GM19372 (cell line): Measurements from ENCODE around the gene SLC2A2.

ENCODE experiments used
- ATAC-seq: cut with Tn5 transposase; IDR thresholded peaks from one replicate; pipeline ENCODE4 v1.9.1; 2021; ENCODE audit warnings: mild to moderate bottlenecking, low read depth, moderate library complexity; ENCODE audit not compliant: unreplicated experiment

SLC2A2 gene

DNA sequence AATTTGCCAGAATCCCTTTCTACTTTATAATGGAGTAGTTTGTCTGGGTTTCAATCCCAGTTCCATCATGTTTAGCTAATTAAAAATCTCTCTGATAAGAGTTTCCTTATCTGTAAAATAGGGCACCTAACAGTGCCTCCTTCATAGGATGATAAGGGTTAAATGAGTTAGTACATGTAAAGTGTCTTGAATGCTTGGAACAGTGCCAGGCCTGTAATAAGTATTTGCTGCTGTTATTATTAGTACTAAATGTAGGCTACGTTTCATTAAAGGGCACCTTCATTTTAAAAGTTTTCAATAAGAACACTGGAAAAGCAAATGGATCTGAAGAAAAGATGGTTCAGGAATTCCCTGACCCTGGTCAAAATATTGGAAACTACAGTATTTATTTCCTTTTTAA, 11.8 kb upstream of the SLC2A2 start:
- ATAC-seq = no peak

DNA sequence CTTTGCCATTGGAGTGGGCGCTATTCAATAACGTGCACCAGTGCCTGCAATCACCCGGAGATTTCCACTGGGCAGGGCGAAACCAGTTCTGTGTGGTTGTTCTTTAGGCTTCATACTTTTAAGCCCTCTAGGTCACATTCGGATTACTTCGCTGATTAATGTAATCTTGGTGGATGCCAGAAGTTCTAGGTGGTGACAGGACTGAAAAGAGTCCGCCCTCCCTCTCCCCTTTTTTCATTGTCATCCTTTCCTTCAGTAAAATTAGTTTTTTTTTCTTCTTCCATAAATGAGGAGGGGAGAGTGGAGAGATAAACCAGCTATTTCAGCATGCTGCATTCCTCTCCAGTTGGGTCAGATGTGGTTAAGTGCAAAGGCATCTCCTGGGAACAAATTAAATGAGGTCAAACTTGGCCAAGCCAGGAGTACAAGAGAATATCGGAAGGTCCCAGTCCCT, 2.3 kb upstream of the SLC2A2 start:
- ATAC-seq = no peak

DNA sequence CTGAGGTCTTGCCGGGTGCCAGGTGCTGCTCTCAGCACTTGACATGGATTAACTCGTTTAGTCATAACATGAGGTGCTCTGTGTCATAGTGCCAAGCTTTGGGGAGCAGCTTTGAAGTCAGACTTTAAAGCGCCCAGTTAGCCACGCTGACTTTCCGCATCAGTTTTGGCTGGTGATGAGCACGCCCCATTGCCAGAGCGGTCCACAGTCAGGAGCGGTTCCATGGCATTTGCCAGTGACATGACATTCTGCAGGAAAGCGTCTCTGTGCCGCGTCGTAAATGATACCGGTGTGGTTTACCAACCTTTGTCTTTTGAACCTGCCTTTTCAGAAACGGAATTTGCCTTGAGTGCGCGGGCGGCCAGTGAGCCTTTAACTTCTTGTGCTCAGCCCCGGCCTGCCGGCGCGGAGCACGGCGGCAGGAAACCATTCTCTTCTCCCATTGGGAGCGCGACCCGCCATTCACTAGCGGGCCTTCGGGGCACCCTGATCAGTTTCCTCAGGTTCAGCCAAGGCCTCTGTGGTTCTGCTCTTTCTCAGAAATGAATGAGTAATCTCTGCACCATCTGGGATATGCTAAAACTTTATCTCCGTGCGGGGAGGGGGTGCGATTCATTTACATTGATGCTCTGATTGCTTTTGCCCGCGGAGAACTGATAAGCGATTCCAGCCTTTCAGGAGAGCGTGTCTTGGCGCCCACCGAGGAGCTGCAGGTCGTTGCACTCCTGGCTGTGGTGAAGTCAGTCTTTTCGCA, 1.7 kb upstream of the SLC2A2 start:
- no peak for ATAC-seq

DNA sequence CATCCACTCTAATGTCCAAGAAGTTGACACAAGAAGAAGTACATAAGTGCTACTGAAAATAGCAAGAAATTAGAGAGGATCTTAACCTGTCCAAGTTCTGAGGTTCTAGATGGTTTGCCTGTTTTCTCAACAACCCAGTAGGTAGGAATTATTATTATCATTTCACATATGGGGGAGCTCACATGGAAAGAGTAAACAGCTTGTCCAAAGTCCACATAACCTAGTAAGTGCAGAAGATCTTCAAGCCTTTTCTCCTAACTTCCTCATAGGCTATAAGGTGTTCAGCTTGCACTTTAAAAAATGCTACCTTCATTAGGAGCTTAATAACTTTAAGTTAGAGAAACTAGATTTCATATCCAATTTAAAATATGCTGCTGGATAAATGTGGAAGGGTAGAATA, 3.0 kb downstream of the SLC2A2 start:
- no peak for ATAC-seq

DNA sequence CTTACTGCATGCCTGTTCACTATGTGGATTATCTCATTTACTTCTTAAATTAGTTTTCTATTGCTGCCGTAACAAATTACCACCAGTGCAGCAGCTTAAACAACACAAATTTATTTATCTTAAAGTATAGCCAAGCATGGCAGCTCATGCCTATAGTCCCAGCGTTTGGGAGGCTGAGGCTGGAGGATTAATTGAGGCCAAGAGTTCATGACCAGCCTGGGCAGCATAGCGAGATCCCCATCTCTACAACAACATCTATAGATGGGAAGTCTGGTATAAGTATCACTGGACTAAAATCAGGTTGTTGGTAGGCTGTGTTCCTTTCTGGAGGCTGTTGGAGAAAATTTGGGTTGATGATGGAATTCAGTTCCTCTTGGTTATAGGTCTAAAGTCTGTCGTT, 5.1 kb downstream of the SLC2A2 start:
- ATAC-seq = no peak

DNA sequence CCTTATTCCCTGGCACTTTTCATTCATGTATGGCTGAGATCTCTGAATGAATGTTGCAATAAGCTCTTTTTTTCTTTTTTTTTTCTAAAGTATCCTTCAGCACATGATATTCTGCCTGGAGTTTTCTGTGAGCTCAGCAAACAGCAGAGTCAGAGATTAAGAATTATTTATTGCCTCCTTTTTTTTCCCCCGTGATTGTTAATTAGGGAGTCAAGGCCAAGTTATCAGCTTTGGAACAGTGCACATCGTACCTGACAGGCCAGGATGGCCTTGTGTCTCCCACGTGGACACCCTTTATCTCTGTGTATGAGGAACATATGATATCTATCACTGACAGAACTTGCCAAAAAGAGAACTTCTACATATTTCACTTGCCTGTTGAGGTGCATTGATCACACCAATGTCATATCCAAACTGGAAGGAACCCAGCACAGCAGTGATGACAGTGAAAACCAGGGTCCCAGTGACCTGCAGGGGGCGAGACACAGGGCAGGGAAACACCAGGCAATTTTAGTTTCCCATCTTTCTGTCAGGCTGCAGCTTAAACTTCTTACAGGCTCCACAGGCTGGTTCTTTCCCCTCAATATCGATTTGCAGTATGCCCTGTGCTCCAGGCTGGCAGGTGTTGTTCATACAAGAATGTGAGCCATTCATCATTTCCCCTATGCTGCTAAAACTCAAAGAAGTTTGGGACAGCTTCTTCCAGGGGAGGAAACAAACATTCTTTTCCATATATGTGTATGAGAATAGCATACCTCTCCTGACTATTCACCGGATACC, 8.2 kb downstream of the SLC2A2 start:
- no peak for ATAC-seq

DNA sequence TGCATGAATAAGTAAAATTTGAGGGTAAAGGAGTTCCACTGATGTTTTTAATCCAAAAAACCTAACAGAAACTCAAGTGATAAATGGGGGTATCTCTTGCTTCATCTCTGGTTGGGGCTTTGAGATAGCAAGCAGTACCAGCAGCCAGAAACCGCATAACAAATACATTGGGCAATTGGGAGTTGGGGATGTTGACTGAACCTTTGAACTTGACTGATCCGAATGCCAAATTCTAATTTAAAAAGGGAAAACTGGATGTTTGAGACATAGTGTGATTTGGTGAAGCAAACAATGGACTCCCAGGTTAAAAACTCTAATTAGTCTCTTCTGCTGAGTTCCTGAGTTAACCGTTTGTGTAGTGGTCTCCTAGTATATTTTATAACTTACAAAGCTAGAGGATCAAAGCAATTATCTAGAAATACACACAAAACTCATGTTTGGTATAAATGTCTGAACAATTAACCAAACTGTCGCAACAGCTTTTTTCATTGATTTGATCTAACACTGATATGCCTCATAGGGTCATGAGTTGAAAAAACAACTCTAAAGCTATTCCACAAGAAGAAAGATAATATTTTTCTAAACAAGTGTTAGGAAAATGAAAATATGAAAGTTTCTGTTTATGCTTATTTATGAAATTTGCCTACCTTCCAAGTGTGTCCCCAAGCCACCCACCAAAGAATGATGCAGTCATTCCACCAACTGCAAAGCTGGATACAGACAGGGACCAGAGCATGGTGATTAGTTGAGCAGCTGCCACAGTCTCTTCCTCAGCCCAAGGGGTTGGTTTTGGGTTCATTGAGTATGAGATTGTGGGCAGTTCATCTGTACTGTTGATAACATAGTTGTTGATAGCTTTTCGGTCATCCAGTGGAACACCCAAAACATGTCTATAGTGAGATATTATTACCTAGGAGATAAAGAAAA, 12.4 kb downstream of the SLC2A2 start:
- ATAC-seq = no peak

DNA sequence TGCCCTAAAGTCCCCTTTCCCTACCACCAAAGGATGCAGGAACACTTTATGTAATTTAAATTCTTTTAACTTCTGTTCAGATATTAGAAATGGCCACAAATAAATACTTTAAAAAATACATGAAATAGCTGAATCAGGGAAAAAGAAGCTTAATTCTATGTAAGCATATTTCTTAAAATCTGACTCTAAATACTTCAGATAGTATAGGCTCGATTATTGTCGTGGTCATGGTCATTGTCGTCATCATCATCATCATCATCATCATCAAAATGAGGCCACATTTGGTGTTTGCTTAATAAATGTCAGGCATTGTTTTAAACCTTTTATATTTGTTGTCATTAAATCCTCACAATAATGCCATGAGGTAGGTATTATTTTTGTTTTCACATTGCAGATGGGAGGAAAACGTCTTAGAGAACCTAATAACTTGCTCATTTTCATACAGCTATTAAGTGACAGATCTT, 14.6 kb downstream of the SLC2A2 start:
- no peak for ATAC-seq

DNA sequence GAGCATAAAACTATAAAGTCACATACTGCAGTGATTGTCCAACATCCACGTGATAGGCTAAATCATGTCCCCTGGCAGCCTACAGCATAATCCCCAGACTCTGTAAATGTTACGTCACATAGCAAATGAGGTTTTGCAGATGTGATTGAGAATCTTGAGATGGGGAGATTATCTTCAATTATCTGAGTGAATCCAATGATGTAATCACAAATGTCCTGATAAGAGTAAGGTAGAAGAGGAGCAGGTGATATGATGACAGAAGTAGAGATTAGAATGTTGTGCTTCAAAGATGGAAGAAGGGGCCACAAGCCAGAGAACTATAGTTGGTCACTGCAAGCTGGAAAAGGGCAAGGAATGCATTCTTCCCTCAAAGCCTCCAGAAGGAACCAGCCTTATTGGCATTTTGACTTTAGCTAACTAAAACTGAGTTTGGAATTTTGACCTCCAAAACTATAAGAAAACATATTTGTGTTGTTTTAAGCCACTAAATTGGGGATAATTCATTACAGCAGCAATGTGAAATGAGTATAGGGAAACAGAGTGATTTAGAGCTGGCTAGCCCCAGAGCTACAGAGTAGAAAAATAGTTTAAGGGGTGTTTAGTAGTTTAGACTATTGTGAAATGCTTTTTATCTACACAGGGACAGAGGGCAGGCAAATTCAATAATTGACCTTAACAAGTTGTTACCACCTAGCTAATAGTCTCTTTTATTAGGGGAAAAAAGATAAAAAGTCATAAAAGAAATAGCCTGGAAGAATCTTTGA, 15.2 kb downstream of the SLC2A2 start:
- no peak for ATAC-seq

DNA sequence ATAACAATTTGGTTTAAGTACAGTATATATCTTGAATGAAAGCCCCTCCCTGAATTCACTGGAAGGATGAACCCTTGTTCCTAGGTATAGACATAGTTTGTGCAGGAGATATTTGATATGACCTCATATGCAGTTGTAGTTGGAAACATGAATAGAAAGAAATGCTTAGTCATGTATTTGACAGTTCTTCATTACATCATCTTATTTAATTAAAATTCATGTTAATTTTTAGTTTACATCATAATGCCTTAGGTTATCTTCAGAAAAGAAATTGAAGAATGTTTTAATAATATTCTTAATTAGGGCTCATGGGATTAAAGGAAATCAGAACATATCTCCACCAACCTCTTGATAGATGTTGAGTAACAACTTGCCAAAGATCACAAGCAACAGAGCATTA, 19.2 kb downstream of the SLC2A2 start:
- no peak for ATAC-seq

DNA sequence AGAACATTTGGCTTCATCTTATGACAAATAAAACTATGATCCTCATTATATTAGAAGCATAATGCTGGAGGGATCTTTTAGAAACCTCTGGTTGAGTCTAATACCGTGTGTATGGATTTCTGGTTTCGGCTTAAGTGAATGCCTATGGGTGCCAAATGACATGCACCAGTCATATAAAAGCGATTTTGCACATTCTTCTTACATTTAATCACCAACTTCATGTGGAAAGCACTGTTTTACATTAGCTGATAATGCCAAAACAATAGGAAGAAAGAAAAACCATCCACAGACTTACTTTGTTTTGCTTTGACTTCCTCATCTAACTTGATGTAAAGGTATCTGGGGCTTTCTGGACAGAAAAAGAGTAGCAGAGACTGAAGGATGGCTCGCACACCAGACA, 20.9 kb downstream of the SLC2A2 start:
- no peak for ATAC-seq

DNA sequence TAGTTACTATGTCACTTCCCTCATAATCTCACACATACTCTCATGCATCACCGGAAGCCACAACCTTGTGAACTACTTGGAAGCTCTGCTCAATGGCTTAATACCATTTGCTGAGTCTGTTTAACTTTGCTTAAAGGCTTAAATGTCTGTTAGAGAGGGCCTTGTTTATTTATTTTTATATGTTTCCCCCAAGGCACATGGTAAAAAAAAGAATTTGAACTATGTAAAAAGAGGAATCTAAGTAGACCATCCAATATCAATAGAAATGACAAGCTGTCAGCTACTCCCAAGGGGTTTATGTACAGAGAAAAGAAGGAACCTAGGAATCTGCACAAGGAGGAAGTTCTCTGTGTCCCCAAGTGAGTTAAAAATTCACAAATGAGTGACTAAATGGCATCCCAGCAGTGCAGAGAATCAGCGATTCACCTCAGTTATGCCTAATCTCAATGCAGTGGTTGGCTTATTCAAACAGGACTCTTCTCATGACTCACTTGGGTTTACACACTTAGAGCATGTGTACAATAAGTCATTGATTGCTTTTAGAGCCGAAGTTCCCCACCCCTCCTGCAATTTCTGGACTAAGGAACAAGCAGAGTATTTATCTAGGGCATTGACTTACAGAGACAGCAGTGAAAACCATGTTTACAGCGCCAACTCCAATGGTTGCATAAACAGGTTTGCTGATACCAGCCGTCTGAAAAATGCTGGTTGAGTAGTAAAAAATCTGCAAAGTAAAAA, 24.4 kb downstream of the SLC2A2 start:
- ATAC-seq = no peak

DNA sequence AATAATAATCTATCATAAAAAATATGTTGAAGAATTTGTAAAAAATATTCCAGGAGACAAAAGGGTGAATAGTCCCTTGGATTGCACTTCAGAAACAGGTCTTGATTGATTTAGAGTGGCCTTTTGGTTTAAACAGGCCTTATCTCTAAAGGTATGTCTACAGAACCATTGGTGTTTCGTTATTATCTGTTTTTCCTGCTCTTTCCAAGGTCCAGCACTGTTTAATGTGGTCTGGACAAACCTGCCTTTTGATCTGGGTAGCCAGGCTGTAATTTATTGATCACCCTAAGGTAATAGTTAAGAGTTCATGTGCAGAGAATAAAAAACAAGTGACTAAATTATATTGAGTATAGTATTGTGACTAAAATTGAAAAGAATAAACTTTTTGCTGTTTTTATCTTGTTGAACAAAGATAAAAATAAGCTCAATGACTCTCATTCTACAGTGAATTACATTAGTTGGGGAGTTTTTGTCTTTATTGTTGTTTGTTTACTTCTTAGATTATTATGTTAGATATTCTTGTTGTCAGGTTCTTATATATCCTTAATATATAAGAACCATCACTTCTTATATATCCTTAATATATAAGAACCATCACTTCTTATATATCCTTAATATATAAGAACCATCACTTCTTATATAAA, 25.1 kb downstream of the SLC2A2 start:
- ATAC-seq = no peak

DNA sequence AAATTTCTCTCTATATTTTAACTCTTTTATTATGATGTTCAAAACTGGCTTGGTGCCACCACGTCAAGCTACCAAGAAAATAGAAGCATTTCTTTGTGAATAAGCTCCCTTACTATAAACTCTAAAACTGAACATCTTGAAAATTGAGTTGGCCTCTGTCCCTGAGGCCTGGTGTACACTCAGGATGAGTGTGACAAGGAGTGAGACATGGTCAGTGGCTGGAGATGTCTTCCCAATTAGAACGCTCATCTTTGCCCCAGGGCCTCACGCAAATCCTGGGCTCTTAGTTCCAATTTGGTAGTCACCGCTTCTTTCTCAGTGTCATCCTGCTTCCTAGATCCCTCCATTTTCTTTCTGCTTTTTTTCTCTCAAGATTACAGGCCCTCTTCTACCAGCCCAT, 26.2 kb downstream of the SLC2A2 start:
- ATAC-seq = no peak

DNA sequence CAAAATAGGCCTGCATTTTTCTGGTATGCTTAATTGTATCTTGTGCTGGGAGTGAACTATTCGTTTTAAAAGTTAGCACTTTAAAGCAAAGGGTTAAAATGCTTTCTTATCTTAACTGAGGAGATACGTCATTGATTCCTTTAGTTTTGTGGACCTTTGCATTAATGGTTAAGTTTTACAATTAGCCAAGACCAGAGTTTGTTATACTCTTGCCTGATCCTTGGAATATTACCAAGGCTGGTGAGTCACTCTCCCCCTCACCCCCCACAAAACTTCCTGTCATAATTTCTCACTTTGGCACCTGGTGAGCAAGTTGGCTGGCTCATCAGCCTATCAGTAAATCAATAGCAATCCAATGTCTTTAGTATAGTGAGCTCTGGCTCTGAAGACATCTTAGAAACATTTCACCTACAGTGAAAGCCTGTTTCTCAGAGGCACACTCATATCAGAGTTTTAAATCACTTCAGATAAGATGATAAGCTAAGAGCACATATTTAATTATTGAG, 26.7 kb downstream of the SLC2A2 start:
- ATAC-seq = no peak

DNA sequence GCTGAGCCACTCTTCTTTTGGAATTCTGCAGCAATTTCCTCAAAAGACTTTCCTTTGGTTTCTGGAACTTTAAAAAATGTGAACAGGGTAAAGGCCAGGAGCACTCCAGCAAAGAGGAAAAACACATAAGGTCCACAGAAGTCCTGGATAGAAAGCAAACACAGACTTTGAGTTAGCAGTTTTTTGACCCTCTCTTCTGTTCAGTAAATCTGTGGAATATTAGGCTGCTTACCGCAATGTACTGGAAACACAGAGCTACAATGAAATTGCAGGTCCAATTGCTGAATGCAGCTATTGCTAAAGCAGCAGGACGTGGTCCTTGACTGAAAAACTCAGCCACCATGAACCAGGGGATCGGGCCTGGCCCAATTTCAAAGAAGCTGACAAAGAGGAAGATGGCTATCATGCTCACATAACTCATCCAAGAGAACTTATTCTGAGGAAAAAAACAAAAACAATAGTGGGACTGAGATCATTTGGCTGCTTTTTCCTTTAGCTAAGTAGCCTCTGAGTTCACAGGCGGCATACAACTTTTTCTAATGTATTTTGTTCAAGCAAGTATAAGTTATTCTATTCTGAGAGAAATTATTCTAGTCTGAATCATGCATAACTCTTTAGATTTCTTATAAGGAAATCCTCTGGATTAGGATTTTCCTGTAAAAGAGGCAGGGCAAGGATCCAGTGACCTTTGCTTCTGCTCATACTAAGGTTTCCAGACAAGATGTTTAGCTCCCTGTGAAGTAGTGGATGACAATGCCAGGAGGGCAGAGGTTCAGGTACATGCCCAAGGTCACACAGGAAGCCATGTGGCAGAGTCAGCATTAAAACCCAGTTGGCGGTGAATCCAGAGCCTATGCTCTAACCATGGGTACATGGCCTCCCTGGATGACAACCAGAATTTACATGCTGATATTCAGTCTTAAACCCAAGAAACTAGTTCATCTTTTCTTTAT, 28.3 kb downstream of the SLC2A2 start:
- no peak for ATAC-seq

DNA sequence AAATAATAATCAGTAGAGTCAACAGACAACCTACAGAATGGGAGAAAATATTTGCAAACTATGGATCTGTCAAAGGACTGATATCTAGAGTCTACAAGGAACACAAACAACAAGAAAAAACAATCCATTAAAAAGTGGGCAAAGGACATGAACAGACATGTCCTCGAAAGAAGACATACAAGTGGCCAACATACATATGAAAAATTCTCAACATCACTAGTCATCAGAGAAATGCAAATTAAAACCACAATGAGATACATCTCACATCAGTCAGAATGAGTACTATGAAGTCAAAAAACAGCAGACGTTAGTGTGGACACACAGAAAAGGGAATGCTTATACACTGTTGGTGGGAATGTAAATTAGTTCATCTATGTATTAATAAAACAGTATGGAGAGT, 33.7 kb downstream of the SLC2A2 start:
- ATAC-seq = no peak

DNA sequence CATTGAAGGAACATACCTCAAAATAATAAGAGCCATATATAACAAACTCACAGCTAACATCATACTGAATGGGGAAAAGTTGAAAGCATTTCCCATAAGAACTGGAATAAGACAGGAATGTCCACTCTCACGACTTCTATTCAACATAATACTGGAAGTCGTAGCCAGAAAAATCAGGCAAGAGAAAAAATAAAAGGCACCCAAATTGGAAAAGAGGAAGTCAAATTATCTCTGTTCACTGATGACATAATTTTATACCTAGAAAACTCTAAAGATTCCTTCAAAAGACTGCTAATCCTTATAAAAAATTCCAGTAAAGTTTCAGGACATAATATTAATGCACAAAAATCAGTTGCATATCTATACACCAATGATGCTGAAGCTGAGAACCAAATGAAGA, 34.9 kb downstream of the SLC2A2 start:
- ATAC-seq = no peak
